GM10248 (cell line): ENCODE results near the gene COL4A1.

Experiments used
- CTCF ChIA-PET: fragments of 300-600 bp; sonication (Branson Sonifier 250); formaldehyde crosslinking; extraction: SDS; loops from one replicate; lab custom pipeline; 2021; ENCODE audit warnings: antibody characterized with exemption; lab: Yijun Ruan, JAX
- POLR2A ChIA-PET: fragments of 350-650 bp; sonication (Branson Sonifier 250); formaldehyde crosslinking; extraction: SDS; loops from one replicate; lab custom pipeline; 2020; ENCODE audit warnings: antibody characterized with exemption; lab: Yijun Ruan, JAX
- DNase-seq: peaks from one replicate; pipeline ENCODE4 v3.0.0; 2012; ENCODE audit errors: extremely low spot score
- CTCF ChIP-seq: IDR thresholded peaks from 2 replicates; pipeline ENCODE4 v1.5.1; 2012; ENCODE audit warnings: mild to moderate bottlenecking, low read depth; ENCODE audit errors: extremely low read depth, missing control alignments, control extremely low read depth

COL4A1 gene

DNA sequence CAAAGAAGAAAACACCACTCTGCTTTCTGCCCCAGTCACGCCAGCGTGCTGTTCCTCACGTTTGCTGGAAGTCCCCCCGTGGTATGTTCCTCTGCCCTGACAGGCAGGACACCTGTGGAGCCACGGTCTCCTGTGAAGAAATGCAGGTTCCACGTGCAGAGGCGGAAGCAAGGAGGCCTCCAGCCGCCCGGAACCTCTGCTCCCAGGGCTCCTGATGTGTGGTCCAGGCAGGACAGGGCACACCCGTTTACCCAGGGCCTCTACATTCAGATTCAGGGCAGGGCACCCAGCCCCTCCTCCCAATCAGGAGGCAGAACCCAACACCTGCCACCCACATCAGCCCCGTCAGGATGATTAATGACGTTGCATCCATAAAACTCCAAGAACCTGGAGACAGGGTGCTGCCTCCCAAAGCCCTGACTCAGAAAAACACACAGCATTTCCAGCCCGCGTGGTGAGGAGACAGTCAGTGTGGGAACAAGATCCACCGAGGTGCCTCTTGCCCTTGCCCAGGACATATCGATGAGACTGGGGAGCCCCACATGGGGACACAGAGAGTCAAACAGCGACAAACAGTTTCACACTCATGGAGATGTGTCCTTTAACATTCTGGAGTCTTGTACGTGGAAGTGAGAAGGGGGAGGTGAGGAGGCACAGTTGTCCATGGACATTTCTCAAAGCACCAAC is 76.2 kb downstream of the COL4A1 start:
- CTCF ChIA-PET = interaction anchor here (3.1 kb wide), 1 partner anchor 10 kb away, joined by 18 read pairs; no protein-coding TSS in a partner anchor

DNA sequence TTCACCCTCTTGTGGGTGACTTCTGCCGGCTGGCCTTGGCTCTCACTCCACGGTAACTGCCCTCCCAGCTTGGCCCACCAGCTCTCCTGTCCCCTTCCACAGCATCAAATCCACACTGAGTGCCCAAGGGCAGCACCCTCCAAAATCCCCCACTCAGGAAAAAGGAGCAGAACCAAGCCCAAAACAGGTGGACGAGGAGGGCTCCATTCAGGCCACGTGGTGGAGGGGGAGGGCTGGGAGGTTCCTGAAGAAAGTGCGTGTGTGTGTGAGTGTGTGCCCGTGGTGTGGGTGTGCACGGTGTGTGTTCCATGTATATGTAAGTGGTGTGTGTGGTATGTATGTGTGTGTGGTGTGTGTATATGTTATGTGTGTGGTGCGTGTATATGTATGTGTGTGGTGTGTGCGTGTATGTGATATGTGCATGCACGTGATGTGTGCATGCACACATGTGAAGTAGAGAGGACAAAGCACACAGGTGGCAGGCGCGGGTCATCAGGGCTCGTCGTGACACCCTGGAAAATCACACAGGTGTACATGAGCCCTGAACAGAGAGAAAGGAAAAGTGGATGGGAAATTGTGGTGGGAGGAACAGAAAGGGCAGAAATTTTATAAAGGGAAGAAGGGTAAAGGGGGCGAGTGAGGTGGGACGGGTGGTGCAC is 76.9 kb downstream of the COL4A1 start:
- CTCF ChIA-PET = no interaction called here
- DNase-seq = no peak

More for the DNA sequence above, 76.2 kb downstream of the COL4A1 start:
- no peak for DNase-seq
- POLR2A ChIA-PET = no interaction called here
- TF ChIP-seq CTCF = no peak

DNA sequence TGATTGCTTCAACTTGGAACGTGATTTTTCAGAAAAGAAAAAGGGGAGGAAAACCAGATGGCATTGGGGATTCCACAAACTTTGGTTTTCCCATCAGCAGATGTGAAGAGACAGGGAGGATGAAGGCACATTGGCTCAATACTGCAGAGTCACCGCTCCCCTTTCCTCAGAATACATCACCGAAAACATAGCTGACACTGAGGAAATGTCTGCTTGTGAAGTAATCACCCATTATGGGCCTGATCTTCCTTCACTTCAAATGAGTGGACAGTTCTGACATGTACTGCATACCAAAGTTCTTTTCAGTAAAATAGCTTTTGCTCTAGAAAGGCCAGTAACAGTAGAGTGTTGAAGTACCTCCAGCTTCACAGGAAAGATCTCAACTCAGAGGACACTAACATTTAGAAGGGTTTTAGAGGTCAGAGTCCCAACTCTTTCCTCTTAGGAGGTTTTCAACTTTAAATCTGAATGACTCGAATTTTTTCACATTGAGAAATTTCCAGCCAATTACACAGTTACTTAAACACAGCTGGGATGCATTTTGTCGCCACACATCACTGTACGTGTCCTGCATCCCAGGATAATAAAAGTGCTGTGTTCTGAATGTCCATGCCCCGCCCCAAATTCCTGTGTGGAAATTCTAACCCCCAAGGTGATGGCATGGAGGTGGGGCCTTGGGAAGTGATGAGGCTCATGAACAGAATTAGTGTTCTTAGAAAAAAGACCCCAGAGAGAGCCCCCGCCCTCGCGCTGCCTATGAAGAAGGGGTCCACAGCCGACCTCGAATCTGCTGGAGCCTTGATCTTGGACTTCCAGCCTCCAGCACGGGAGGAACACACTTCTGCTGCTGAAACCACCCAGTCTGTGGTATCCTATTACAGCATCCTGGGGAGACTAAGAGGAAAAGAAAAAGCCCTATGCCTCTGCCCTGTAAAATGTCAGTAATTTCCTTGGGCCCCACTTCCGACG is 77.7 kb downstream of the COL4A1 start:
- POLR2A ChIA-PET = no interaction called here
- no peak for DNase-seq
- CTCF ChIA-PET = no interaction called here
- no peak for TF ChIP-seq CTCF

More for the DNA sequence above, 76.9 kb downstream of the COL4A1 start:
- POLR2A ChIA-PET = no interaction called here
- no peak for TF ChIP-seq CTCF

DNA sequence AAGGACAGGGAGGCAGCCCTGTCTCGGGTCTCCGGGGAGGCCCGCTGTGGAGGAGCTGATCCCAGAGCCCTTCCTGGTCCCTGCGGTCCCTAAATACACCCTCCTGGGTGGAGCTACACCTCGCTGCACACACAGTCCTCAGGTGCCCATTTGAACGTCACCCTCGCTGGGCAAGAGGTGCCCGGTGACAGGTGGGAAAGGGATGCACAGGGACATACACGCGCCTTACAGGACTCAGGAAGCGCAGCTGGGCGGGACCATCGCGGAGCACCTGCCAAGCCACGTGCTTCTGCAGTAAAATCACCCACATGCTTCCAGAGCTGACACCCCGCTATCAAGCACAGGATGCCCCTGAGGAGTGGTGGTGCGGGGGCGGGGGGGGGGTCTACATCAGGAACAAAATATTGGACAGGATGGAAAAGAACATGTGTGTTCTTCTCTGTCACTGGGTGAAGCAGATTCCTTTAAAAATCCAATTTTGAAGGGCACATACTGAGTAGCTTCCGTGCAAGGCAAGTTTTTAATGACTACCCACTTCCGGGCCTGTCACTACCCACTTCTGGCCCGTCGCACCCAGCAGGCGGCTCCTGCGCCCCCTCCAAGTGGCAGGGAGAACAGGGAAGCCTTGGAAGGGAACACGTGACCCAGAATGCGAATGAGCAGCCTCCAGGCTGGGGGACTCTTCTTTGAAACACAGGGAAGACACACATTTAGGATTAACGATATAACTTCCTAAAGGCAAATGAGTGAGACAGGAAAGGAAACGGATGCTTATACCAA is 78.9 kb downstream of the COL4A1 start:
- no peak for TF ChIP-seq CTCF
- CTCF ChIA-PET = interaction anchor here (1.0 to 1.1 kb wide), 3 partner anchors 12 to 228 kb away, joined by 3 to 4 read pairs (median 3); no protein-coding TSS in a partner anchor
- POLR2A ChIA-PET = no interaction called here
- no peak for DNase-seq

DNA sequence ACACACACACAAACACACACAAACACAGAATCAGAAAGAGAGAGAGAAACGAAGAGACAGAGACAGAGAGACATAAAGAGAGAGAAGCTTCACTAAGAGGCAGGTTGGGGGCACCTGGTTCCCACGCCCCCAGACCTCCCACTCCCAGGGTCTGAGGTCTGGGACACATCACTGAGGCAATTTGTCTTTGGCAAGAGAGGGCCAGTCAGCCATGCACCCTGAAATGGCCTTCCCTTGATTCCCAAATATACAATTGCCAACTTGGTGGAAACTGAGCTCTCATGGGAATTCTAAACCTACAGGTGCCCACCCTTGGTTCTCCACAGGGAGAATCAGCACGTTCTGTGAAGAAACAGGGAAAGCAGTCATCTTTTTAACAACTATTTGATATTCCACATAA is 79.5 kb downstream of the COL4A1 start:
- no peak for DNase-seq
- CTCF ChIA-PET = interaction anchor here (1.0 to 1.1 kb wide), 3 partner anchors 12 to 228 kb away, joined by 3 to 4 read pairs (median 3); no protein-coding TSS in a partner anchor
- TF ChIP-seq CTCF = no peak
- POLR2A ChIA-PET = no interaction called here
